K562 (cell line): ENCODE measurements around the gene ITPKB. TPM values are rescaled to one million over a fixed set of nuclear protein-coding genes. Genes with fewer than 3 reads are reported as not detected.

Source experiments
- ATAC-seq: fragments of 200-7000 bp; cut with Tn5 transposase; 3 replicates; pipeline ENCODE4 v1.9.1; 2020; ENCODE audit warnings: moderate library complexity
- BruUV-seq: library from RNA; stranded (reverse); fragments of 400-500 nt; replicated peaks from 2 replicates; lab custom pipeline; 2021; lab: Mats Ljungman, UMichigan
- CTCF ChIA-PET: fragments of 300-600 bp; formaldehyde crosslinking; extraction: SDS; loops from one replicate; lab custom pipeline; 2021; ENCODE audit warnings: low intra/inter-chr PET ratio; lab: Yijun Ruan, JAX
- POLR2A ChIA-PET: fragments of 300-600, 350-650 bp; sonication (Branson Sonifier 250); formaldehyde crosslinking; extraction: SDS; loops from one replicate; lab custom pipeline; 2021; ENCODE audit warnings: antibody characterized with exemption, inconsistent platforms; lab: Yijun Ruan, JAX
- DNase-seq, 4 experiments: peaks; one replicate each; pipeline versions ENCODE4 v3.0.0 to v3.0.0-alpha.2; 2011 to 2018; ENCODE audit warnings: low spot score in 3 of 4, mixed read lengths in 3 of 4; ENCODE audit errors: extremely low read depth in 1 of 4
- FAIRE-seq: peaks from 2 replicates; lab custom pipeline; 2011; peaks lifted over from hg19 to GRCh38; lab: Jason Lieb, UNC
- H2AFZ ChIP-seq: 2 replicates; pipeline ENCODE4 v1.6.0; 2011; ENCODE audit warnings: low read depth, low read length, control low read depth, inconsistent platforms
- H3K27ac ChIP-seq: fragments of 200-600 bp; 3 replicates; pipeline ENCODE4 v1.8.0; 2011; ENCODE audit warnings: low read depth, mild to moderate bottlenecking, control low read depth, inconsistent platforms, low read length, moderate library complexity, mixed read lengths; ENCODE audit errors: extremely low read depth
- H3K27me3 ChIP-seq, 2 experiments: fragments of 300-600 bp in 1 of 2; 2 replicates in 1 of 2; 3 replicates in 1 of 2; pipeline versions ENCODE4 v1.6.0 to v1.8.0; 2011; ENCODE audit warnings: inconsistent platforms in 2 of 2, low read length in 2 of 2, mild to moderate bottlenecking in 1 of 2, mixed read lengths in 1 of 2, moderate library complexity in 1 of 2; ENCODE audit not compliant: control insufficient read depth in 2 of 2, insufficient read depth in 2 of 2
- H3K36me3 ChIP-seq: fragments of 300-600 bp; 3 replicates; pipeline ENCODE4 v1.8.0; 2011; ENCODE audit warnings: mild to moderate bottlenecking, low read length, inconsistent platforms; ENCODE audit not compliant: control insufficient read depth, insufficient read depth
- H3K4me1 ChIP-seq, 2 experiments: fragments of 200-600 bp in 1 of 2; replicated peaks in 1 of 2; 2 replicates in 1 of 2; 3 replicates in 1 of 2; pipeline versions ENCODE4 v1.5.1 to v1.8.0; 2011; ENCODE audit warnings: inconsistent platforms in 2 of 2, low read length in 2 of 2, mild to moderate bottlenecking in 1 of 2, mixed read lengths in 1 of 2, moderate library complexity in 1 of 2; ENCODE audit not compliant: control insufficient read depth in 2 of 2, insufficient read depth in 2 of 2
- H3K4me2 ChIP-seq: 2 replicates; pipeline ENCODE4 v1.6.1; 2011; ENCODE audit warnings: low read length, control low read depth, inconsistent platforms, mixed read lengths; ENCODE audit not compliant: insufficient read depth
- H3K4me3 ChIP-seq: fragments of 200-600 bp; sonication (generic), shearing (Covaris generic); 2 replicates; pipeline ENCODE4 v1.5.1; 2016; ENCODE audit warnings: control low read depth, inconsistent platforms
- H3K79me2 ChIP-seq: fragments of 200-600 bp; 3 replicates; pipeline ENCODE4 v1.8.0; 2011; ENCODE audit warnings: low read length, inconsistent platforms; ENCODE audit not compliant: control insufficient read depth, insufficient read depth
- H3K9ac ChIP-seq, 2 experiments: 2 replicates each; pipeline versions ENCODE4 v1.6.0 to v1.6.1; 2011; ENCODE audit warnings: low read depth in 2 of 2, low read length in 2 of 2, control low read depth in 1 of 2, inconsistent platforms in 1 of 2, mild to moderate bottlenecking in 1 of 2, mixed read lengths in 1 of 2; ENCODE audit not compliant: insufficient read depth in 1 of 2
- H3K9me1 ChIP-seq: one replicate; pipeline ENCODE4 v1.6.0; 2011; ENCODE audit warnings: inconsistent platforms, mild to moderate bottlenecking, low read length, moderate library complexity; ENCODE audit not compliant: control insufficient read depth, insufficient read depth
- H3K9me3 ChIP-seq: replicated peaks from 2 replicates; pipeline ENCODE4 v1.5.1; 2011; ENCODE audit warnings: low read depth, low read length, inconsistent platforms; ENCODE audit not compliant: control insufficient read depth, insufficient read depth
- H4K20me1 ChIP-seq: replicated peaks from 2 replicates; pipeline ENCODE4 v1.6.1; 2011; ENCODE audit warnings: low read length, inconsistent platforms, mixed read lengths; ENCODE audit not compliant: control insufficient read depth, insufficient read depth
- CSDE1 ChIP-seq, 2 experiments: fragments of 450-650 bp; IDR thresholded peaks; 2 replicates each; pipeline ENCODE4 v1.6.1; 2016; ENCODE audit warnings: mild to moderate bottlenecking in 1 of 2
- POLR3A ChIP-seq: IDR thresholded peaks from 2 replicates; pipeline ENCODE4 v1.6.1; 2011; ENCODE audit warnings: borderline replicate concordance, mild to moderate bottlenecking, moderate library complexity; ENCODE audit not compliant: insufficient read length, insufficient read depth; ENCODE audit errors: extremely low read depth
- RB1 ChIP-seq: fragments of 450-650 bp; IDR thresholded peaks from 2 replicates; pipeline ENCODE4 v1.6.1; 2017; ENCODE audit warnings: low read depth, mild to moderate bottlenecking
- RBM14 ChIP-seq: fragments of 200-400 bp; formaldehyde crosslinking; IDR thresholded peaks from 2 replicates; pipeline ENCODE4 v1.6.1; 2018; ENCODE audit warnings: low read depth, mild to moderate bottlenecking, low read length, moderate library complexity, borderline replicate concordance; ENCODE audit not compliant: insufficient read depth
- SIRT6 ChIP-seq: IDR thresholded peaks from one replicate; pipeline ENCODE4 v1.6.1; 2012; ENCODE audit warnings: low read depth, mild to moderate bottlenecking, control low read depth, inconsistent platforms, low read length, moderate library complexity
- TAF15 ChIP-seq: fragments of 200-400 bp; formaldehyde crosslinking; IDR thresholded peaks from 2 replicates; pipeline ENCODE4 v1.6.1; 2017; ENCODE audit warnings: mild to moderate bottlenecking, low read depth, low read length, moderate library complexity
- WGBS: fragments of 100-300 bp; shearing (Covaris generic); methylation state at CpG from one replicate; pipeline ENCODE4 v1.1.6; 2016; ENCODE audit warnings: low coverage, mixed read lengths; ENCODE audit not compliant: insufficient coverage; ENCODE audit errors: missing lambda C conversion rate; 5-methylcytosine and 5-hydroxymethylcytosine counted together
- in situ Hi-C: fragments of 300-500 bp; cut with MboI; formaldehyde crosslinking; loops from 4 replicates; pipeline ENCODE4 v1.15.0; 2018; ENCODE audit warnings: inconsistent platforms, mixed read lengths
- intact Hi-C: fragments of 100-400 bp; cut with micrococcal nuclease; formaldehyde crosslinking; loops from 2 replicates; pipeline ENCODE4 v1.14.2; 2022
- polyA plus RNA-seq, 8 experiments: library from polyadenylated mRNA; depleted of rRNA in 4 of 8; stranded (reverse) in 5 of 8; unstranded in 3 of 8; fragments of >200 nt; fragmentation: Nextera tagmentation in 2 of 8; fragmentation: Illumina TruSeq in 1 of 8; extraction: Ambion mirVana in 2 of 8; extraction: Trizol in 1 of 8; gene quantifications; 2 replicates each; pipeline versions ENCODE4 v1.2.1 to v1.2.3, GENCODE V29; 2011 to 2014; ENCODE audit warnings: inconsistent platforms in 1 of 8, missing spikeins in 1 of 8
- total RNA-seq, 7 experiments: library from RNA; depleted of rRNA in 6 of 7; stranded (reverse); fragments of >200 nt in 6 of 7; fragmentation: Illumina TruSeq in 2 of 7; extraction: Trizol in 2 of 7; gene quantifications; 2 replicates each; pipeline versions ENCODE4 v1.2.1 to v1.2.3, GENCODE V29; 2011 to 2021; ENCODE audit warnings: low replicate concordance in 1 of 7
- TF ChIP-seq, protein P1 (sequence below): sonication (generic); formaldehyde crosslinking; IDR thresholded peaks from 2 replicates; pipeline ENCODE4 v1.8.1; 2023; ENCODE audit warnings: mild to moderate bottlenecking, missing genetic modification reagents
- TF ChIP-seq, protein P2 (sequence below): IDR thresholded peaks from 2 replicates; pipeline ENCODE4 v1.6.1; 2011; ENCODE audit warnings: borderline replicate concordance, low read depth, mild to moderate bottlenecking, moderate library complexity, low read length; ENCODE audit not compliant: insufficient read depth, poor library complexity, severe bottlenecking
- TF ChIP-seq, protein P3 (sequence below): sonication (generic); formaldehyde crosslinking; IDR thresholded peaks from 2 replicates; pipeline ENCODE4 v1.8.0; 2022; ENCODE audit warnings: mild to moderate bottlenecking, missing genetic modification reagents

ITPKB gene
- total and polyA plus RNA-seq, 9 of the 15 experiments (the other 6 are each of a cell fraction or from before 2014, with no cell fraction given): 0.01 to 0.22 TPM; not detected in 7

DNA sequence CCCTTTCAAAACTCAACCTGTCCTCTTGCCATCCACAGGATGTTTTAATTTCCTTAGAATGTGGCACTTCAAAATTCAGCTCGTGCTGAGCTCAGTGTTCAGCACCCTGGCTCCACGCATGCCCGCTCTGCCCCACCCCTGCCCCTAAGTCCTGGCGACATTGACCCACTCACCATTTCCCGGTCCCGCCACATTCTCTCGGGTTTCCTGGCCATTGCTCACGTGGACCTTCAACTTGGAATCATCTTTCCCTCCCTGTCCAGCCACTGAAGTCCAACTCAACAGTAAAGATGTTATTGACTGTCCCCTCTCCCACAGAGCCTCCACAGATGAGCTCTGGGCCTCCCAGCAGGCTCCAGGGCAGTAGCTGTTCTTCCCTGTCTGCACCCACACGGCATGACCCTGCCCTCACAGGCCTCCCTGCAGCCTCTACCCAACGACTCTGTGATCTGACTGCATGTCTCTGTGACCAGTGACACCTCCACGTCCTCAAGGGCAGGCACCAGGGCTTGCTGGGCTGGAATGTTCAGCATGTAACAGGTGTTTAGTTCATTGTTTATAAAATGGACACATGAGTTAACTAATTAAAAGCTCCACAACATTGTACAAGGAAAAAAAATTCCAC, 53.8 kb downstream of the ITPKB start:
- peaks cover 47 to 70% of the 10 kb centered on the region in 2 experiments for H3K27me3 ChIP-seq
- in situ Hi-C loops: no loop called here
- H3K9me3 ChIP-seq: no peaks in the 10 kb centered on the region
- no TSS peak for BruUV-seq
- no peak overlapping the region for H3K4me3 ChIP-seq
- ATAC-seq (no peak), FAIRE-seq (no peak), DNase-seq (no peak)
- no peaks in the 10 kb centered on the region for H3K79me2 ChIP-seq
- TF ChIP-seq POLR3A: no peak
- no peak for TF ChIP-seq CSDE1 (IDR thresholded peaks at IDR 0.05)
- TF ChIP-seq RB1: no peak
- TF ChIP-seq SIRT6: no peak
- TF ChIP-seq, protein P1, sequence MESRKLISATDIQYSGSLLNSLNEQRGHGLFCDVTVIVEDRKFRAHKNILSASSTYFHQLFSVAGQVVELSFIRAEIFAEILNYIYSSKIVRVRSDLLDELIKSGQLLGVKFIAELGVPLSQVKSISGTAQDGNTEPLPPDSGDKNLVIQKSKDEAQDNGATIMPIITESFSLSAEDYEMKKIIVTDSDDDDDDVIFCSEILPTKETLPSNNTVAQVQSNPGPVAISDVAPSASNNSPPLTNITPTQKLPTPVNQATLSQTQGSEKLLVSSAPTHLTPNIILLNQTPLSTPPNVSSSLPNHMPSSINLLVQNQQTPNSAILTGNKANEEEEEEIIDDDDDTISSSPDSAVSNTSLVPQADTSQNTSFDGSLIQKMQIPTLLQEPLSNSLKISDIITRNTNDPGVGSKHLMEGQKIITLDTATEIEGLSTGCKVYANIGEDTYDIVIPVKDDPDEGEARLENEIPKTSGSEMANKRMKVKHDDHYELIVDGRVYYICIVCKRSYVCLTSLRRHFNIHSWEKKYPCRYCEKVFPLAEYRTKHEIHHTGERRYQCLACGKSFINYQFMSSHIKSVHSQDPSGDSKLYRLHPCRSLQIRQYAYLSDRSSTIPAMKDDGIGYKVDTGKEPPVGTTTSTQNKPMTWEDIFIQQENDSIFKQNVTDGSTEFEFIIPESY: no peak
- TF ChIP-seq, protein P2, sequence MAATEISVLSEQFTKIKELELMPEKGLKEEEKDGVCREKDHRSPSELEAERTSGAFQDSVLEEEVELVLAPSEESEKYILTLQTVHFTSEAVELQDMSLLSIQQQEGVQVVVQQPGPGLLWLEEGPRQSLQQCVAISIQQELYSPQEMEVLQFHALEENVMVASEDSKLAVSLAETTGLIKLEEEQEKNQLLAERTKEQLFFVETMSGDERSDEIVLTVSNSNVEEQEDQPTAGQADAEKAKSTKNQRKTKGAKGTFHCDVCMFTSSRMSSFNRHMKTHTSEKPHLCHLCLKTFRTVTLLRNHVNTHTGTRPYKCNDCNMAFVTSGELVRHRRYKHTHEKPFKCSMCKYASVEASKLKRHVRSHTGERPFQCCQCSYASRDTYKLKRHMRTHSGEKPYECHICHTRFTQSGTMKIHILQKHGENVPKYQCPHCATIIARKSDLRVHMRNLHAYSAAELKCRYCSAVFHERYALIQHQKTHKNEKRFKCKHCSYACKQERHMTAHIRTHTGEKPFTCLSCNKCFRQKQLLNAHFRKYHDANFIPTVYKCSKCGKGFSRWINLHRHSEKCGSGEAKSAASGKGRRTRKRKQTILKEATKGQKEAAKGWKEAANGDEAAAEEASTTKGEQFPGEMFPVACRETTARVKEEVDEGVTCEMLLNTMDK: no peak
- TF ChIP-seq RBM14: no peak
- TF ChIP-seq, protein P3, sequence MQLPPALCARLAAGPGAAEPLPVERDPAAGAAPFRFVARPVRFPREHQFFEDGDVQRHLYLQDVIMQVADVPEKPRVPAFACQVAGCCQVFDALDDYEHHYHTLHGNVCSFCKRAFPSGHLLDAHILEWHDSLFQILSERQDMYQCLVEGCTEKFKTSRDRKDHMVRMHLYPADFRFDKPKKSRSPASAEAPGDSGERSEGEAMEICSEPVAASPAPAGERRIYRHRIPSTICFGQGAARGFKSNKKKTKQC: no peak
- TF ChIP-seq TAF15: no peak
- no peak overlapping the region for H2AFZ ChIP-seq
- no peak overlapping the region for H3K27ac ChIP-seq
- no peaks in the 10 kb centered on the region for H4K20me1 ChIP-seq
- CTCF ChIA-PET: no interaction called here
- H3K9me1 ChIP-seq: no peaks in the 10 kb centered on the region
- H3K4me2 ChIP-seq: no peak overlapping the region
- POLR2A ChIA-PET: no interaction called here
- no peak overlapping the region for H3K9ac ChIP-seq
- no peaks in the 10 kb centered on the region for H3K36me3 ChIP-seq
- 2% methylated on average over 11 of the region's 11 CpGs for WGBS
- H3K4me1 ChIP-seq: peaks cover under 1 to 2% of the 10 kb centered on the region in 2 experiments; a peak in 2 of 5 replicates
- intact Hi-C loops: no loop called here
